Colonic mucosa (tissue), 4 donors: ENCODE results near the gene EPHX1. TPM values are rescaled to one million over a fixed set of nuclear protein-coding genes. Genes with fewer than 3 reads are reported as not detected.

Source experiments
- DNase-seq: peaks from one replicate; pipeline ENCODE4 v3.0.0-alpha.2; 2020
- H3K27ac ChIP-seq: fragments of 200-600 bp; one replicate; pipeline ENCODE4 v1.8.0; 2021
- H3K27me3 ChIP-seq: fragments of 200-600 bp; one replicate; pipeline ENCODE4 v1.8.0; 2021
- H3K36me3 ChIP-seq: fragments of 200-600 bp; one replicate; pipeline ENCODE4 v1.8.0; 2021
- H3K4me1 ChIP-seq: fragments of 200-600 bp; one replicate; pipeline ENCODE4 v1.8.0; 2021; ENCODE audit warnings: mild to moderate bottlenecking
- H3K4me3 ChIP-seq: fragments of 200-600 bp; one replicate; pipeline ENCODE4 v1.8.0; 2021
- H3K9ac ChIP-seq, 2 donors: one replicate each; pipeline ENCODE4 v1.7.0; 2013; ENCODE audit warnings: control low read depth in 2 of 2, low read depth in 2 of 2, low read length in 2 of 2
- H3K9me3 ChIP-seq: fragments of 200-600 bp; one replicate; pipeline ENCODE4 v1.8.0; 2021
- CTCF ChIP-seq: fragments of 200-600 bp; IDR thresholded peaks from one replicate; pipeline ENCODE4 v1.8.0; 2022; ENCODE audit warnings: antibody characterized with exemption, mild to moderate bottlenecking
- intact Hi-C: fragments of 100-400 bp; cut with DNase I; formaldehyde crosslinking; loops from one replicate; pipeline ENCODE4 v1.14.1; 2022
- total RNA-seq, 2 donors: library from RNA; stranded (reverse); fragmentation: NEBNext Ultra II Directional in 1 of 2; extraction: Animal tissue kit (Norgen Biotek cat#: 25700) in 1 of 2; gene quantifications; one replicate each; pipeline ENCODE4 v1.2.1, GENCODE V29; 2021
- donor health status: healthy.
- donor health status: DM: no; HTN: no; CAD: no.
- donor health status: DM: no; HTN: no; CAD: no.

The EPHX1 gene
- total RNA-seq, 2 donors from 2014 or later: 58.0 to 61.9 TPM

GRCh38 chr1:225888898-225889601 is 79.1 kb downstream of the EPHX1 start, which contains the start of gene LEFTY1:
Gene LEFTY1 (minus strand): TSS chr1:225889146. CDS start chr1:225889066, 80 bp downstream.
- Histone ChIP-seq H3K9ac (peak within 1 kb of the TSS; percentile 68 to 93), H3K4me1 (peaks cover 5% of the 10 kb centered on the region), H3K36me3 (no peaks in the 10 kb centered on the region), H3K9me3 (no peaks in the 10 kb centered on the region), H3K4me3 (peak within 1 kb of the TSS; percentile 30), H3K27ac (peak within 1 kb of the TSS; percentile 89), H3K27me3 (no peaks in the 10 kb centered on the region)
- DNase-seq: peak; percentile 83
- intact Hi-C loops: no loop called here
- no peak for TF ChIP-seq CTCF

- H3K9ac ChIP-seq: peak overlapping the region in 1 of 2 donors; percentile 93
- H3K36me3 ChIP-seq: no peaks in the 10 kb centered on the region
- H3K9me3 ChIP-seq: no peaks in the 10 kb centered on the region
- peaks cover 5% of the 10 kb centered on the region for H3K4me1 ChIP-seq
- no peak for DNase-seq
- H3K27me3 ChIP-seq: no peaks in the 10 kb centered on the region
- peak overlapping the region; percentile 89 for H3K27ac ChIP-seq
- H3K4me3 ChIP-seq: no peak overlapping the region
- no peak for TF ChIP-seq CTCF
- intact Hi-C loops: no loop called here
Observed at GRCh38 chr1:225889743-225890142, 79.8 kb downstream of the EPHX1 start.

- peak; percentile 70 for DNase-seq
- no peaks in the 10 kb centered on the region for H3K9me3 ChIP-seq
- TF ChIP-seq CTCF: no peak
- peak overlapping the region; percentile 16 to 93 for H3K9ac ChIP-seq
- H3K36me3 ChIP-seq: no peaks in the 10 kb centered on the region
- intact Hi-C loops: no loop called here
- H3K4me3 ChIP-seq: no peak overlapping the region
- H3K4me1 ChIP-seq: peaks cover 5% of the 10 kb centered on the region
- no peaks in the 10 kb centered on the region for H3K27me3 ChIP-seq
- H3K27ac ChIP-seq: peak overlapping the region; percentile 89
Observed at GRCh38 chr1:225890346-225891228, 80.7 kb downstream of the EPHX1 start.

- intact Hi-C loops: no loop called here
- TF ChIP-seq CTCF: no peak
- H3K36me3 ChIP-seq: no peaks in the 10 kb centered on the region
- peaks cover 5% of the 10 kb centered on the region for H3K4me1 ChIP-seq
- no peaks in the 10 kb centered on the region for H3K27me3 ChIP-seq
- peak overlapping the region; percentile 16 to 93 for H3K9ac ChIP-seq
- H3K27ac ChIP-seq: peak overlapping the region; percentile 89
- peak; percentile 77 for DNase-seq
- H3K9me3 ChIP-seq: no peaks in the 10 kb centered on the region
- H3K4me3 ChIP-seq: no peak overlapping the region
Observed at GRCh38 chr1:225891229-225891972, 81.5 kb downstream of the EPHX1 start.

- H3K36me3 ChIP-seq: no peaks in the 10 kb centered on the region
- DNase-seq: no peak
- H3K27me3 ChIP-seq: no peaks in the 10 kb centered on the region
- no peak overlapping the region for H3K4me3 ChIP-seq
- no peak overlapping the region for H3K9ac ChIP-seq
- H3K9me3 ChIP-seq: no peaks in the 10 kb centered on the region
- intact Hi-C loops: no loop called here
- peaks cover 5% of the 10 kb centered on the region for H3K4me1 ChIP-seq
- H3K27ac ChIP-seq: no peak overlapping the region
- TF ChIP-seq CTCF: no peak
Observed at GRCh38 chr1:225892307-225892706, 82.4 kb downstream of the EPHX1 start.
